Breast epithelium (tissue), 4 donors: ENCODE data around the gene CAMKK2. TPM values are rescaled to one million over a fixed set of nuclear protein-coding genes. Genes with fewer than 3 reads are reported as not detected.
A peak's percentile ranks its signal among the peaks of the same experiment; 100 is the strongest.

Experiments used
- DNase-seq, 2 donors: peaks; one replicate each; pipeline ENCODE4 v3.0.0-alpha.2; 2019; ENCODE audit warnings: low spot score in 2 of 2
- H3K27ac ChIP-seq, 2 donors: fragments of 200-600 bp; sonication (generic) in 1 of 2; one replicate each; pipeline ENCODE4 v1.5.1; 2016 to 2019; ENCODE audit warnings: mild to moderate bottlenecking in 1 of 2
- H3K27me3 ChIP-seq, 2 donors: fragments of 200-600 bp; sonication (generic) in 1 of 2; one replicate each; pipeline versions ENCODE4 v1.5.1 to v1.6.0; 2017 to 2019; ENCODE audit warnings: control low read depth in 1 of 2, mild to moderate bottlenecking in 1 of 2
- H3K36me3 ChIP-seq: fragments of 200-600 bp; one replicate; pipeline ENCODE4 v1.5.1; 2019
- H3K4me1 ChIP-seq, 2 donors: fragments of 200-600 bp; sonication (generic); one replicate each; pipeline ENCODE4 v1.5.1; 2016 to 2019; ENCODE audit warnings: control low read depth in 1 of 2
- H3K4me3 ChIP-seq, 3 donors: fragments of 200-600 bp; sonication (generic); 1 replicate in 2 of 3; 2 replicates in 1 of 3; pipeline ENCODE4 v1.5.1; 2016 to 2019; ENCODE audit warnings: mild to moderate bottlenecking in 3 of 3, moderate library complexity in 2 of 3
- H3K9me3 ChIP-seq, 2 donors: fragments of 200-600 bp; sonication (generic) in 1 of 2; one replicate each; pipeline ENCODE4 v1.5.1; 2016 to 2019; ENCODE audit warnings: control low read depth in 1 of 2
- POLR2A ChIP-seq: fragments of 450-650 bp; IDR thresholded peaks from one replicate; pipeline ENCODE4 v1.6.1; 2016; ENCODE audit warnings: antibody characterized with exemption, mild to moderate bottlenecking, moderate library complexity
- POLR2AphosphoS5 ChIP-seq, 3 donors: sonication (generic); formaldehyde crosslinking; IDR thresholded peaks; one replicate each; pipeline ENCODE4 v1.6.1; 2017; ENCODE audit warnings: antibody characterized with exemption in 3 of 3
- intact Hi-C: fragments of 100-400 bp; cut with DNase I; formaldehyde crosslinking; loops from one replicate; pipeline ENCODE4 v1.15.1; 2023; ENCODE audit warnings: low total_unique reads
- total RNA-seq, 3 donors: library from RNA; depleted of rRNA; stranded (reverse); fragments of >200 nt; gene quantifications; one replicate each; pipeline ENCODE4 v1.1.0, GENCODE V29; 2016
- TF ChIP-seq, protein P1 (sequence below), 3 donors: fragments of 450-650 bp; IDR thresholded peaks; one replicate each; pipeline ENCODE4 v1.5.1; 2016 to 2017; ENCODE audit warnings: antibody characterized with exemption in 3 of 3, mild to moderate bottlenecking in 3 of 3, moderate library complexity in 3 of 3

The CAMKK2 gene
- 10 to 100 TPM; 27.4 to 32.0 (median 29.2) TPM for total RNA-seq

DNA sequence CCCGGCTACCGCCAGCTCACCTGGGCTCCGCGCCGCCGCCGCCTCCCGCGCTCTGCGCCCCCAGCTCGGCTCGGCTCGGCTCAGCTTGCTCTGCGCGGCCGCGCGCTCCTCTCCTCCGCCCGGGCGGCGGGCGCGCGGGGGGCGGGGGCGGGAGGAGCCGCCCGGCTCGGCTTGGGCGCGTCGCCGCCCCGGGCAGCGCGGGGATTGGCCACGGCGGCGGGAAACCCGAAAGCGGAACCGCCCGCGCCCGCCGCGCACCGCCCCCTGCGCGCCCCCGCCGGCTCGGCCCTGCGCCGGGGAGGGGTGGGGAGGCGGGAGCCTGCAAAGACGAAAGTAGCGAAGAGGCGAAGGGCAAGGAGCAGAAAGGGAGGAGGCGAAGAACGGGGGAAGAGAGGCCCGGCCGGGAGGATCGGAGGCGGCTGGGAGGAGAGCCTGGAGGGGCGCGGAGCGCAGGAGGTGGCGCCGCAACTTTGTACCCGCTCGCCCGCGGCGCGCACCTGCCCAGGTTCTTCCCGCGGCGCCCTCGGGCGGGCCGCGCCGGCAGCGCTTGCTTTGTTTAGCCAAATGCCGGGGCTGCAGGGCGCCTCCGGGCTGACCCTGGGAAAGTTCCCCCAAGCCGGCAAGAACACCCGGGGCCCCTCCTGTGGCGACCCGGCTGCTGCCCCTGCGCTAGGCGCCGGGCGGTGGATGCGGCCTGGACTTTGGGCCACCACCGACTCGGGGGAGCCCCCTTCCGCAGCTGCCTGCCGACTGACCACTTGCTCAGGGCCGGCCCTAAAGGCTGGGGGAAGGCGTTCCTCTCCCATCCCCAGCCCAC is at the start of gene CAMKK2:
TSS of gene CAMKK2 (minus strand) at position 92 of the 817 bp plus-strand sequence. CDS start 22,183 bp downstream, outside the sequence.
- H3K27ac ChIP-seq, result peak within 1 kb of the TSS; percentile 83 to 94

DNA sequence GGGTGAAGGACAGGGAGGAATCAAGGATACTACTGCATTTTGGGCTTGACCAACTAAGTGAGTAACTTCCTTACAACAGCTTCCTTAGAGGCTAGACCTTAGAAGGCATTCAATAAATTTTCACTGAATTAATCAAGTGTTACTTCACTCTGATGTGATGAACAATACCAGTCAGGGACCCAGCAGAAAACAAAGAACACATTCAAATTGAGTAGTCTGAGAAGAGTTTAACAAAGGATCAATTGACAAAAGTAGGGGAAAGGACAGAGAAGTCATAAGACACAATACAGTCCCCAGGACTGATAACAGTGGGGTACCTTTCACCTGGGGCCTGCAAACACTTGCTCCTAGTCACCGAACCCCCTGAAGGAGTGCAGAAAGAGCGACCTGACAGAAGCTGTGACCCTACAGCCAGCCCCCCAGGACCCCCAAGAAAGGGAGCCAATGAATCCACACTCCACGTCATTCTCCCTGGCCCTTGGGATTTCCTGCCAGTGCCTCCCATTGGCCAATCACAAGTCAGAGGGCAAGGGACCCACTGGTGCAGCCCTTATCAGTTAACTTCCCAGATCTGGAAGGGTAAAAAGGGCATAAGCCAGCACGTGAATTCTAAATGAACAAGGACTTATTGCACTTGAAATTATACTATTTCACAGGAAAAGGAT is 48.8 kb upstream of the CAMKK2 start:
- H3K27ac ChIP-seq, result peak overlapping the region; percentile 64 to 66
- intact Hi-C loops, result no loop called here
- H3K4me1 ChIP-seq, result no peaks in the 10 kb centered on the region
- H3K36me3 ChIP-seq, result peaks cover 10% of the 10 kb centered on the region
- no peaks in the 10 kb centered on the region for H3K27me3 ChIP-seq
- DNase-seq, result no peak
- H3K4me3 ChIP-seq, result no peak overlapping the region
- no peak for TF ChIP-seq POLR2A
- TF ChIP-seq, protein P1, sequence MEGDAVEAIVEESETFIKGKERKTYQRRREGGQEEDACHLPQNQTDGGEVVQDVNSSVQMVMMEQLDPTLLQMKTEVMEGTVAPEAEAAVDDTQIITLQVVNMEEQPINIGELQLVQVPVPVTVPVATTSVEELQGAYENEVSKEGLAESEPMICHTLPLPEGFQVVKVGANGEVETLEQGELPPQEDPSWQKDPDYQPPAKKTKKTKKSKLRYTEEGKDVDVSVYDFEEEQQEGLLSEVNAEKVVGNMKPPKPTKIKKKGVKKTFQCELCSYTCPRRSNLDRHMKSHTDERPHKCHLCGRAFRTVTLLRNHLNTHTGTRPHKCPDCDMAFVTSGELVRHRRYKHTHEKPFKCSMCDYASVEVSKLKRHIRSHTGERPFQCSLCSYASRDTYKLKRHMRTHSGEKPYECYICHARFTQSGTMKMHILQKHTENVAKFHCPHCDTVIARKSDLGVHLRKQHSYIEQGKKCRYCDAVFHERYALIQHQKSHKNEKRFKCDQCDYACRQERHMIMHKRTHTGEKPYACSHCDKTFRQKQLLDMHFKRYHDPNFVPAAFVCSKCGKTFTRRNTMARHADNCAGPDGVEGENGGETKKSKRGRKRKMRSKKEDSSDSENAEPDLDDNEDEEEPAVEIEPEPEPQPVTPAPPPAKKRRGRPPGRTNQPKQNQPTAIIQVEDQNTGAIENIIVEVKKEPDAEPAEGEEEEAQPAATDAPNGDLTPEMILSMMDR (IDR thresholded peaks at IDR 0.05), result no peak
- TF ChIP-seq POLR2AphosphoS5 (IDR thresholded peaks at IDR 0.05), result no peak
- no peaks in the 10 kb centered on the region for H3K9me3 ChIP-seq

More for the DNA sequence above, at the start of gene CAMKK2:
- Histone ChIP-seq H3K27me3 (no peaks in the 10 kb centered on the region), H3K4me3 (peak within 1 kb of the TSS; percentile 96 to 99 (median 97)), H3K36me3 (no peaks in the 10 kb centered on the region), H3K9me3 (no peaks in the 10 kb centered on the region), H3K4me1 (peaks cover 4 to 8% of the 10 kb centered on the region in 2 donors)
- intact Hi-C loops, result no loop called here
- DNase-seq, result peak; percentile 63 to 73
- TF ChIP-seq POLR2AphosphoS5 (IDR thresholded peaks at IDR 0.05) (peak in 2 of 3 donors; percentile 20 to 44), POLR2A (no peak)

DNA sequence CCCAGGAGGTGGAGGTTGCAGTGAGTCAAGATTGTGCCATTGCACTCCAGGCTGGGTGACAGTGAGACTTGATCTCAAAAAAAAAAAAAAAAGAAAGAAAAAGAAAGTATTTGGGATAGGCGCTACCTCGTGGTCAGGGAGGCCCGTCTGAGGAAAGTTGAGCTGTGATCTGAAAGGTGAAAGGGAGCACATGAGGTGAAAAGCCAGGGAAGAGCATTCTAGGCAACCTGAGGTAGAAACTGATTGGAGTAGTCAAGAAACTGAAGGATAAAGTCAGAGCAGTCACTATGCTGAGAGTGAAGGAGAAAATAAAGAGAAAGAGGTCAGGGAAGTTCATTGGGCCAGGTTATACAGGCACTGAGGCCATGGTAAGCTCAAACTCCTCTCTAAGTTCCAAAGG is 48.0 kb upstream of the CAMKK2 start:
- no peaks in the 10 kb centered on the region for H3K9me3 ChIP-seq
- no peaks in the 10 kb centered on the region for H3K4me1 ChIP-seq
- TF ChIP-seq POLR2A (no peak), POLR2AphosphoS5 (IDR thresholded peaks at IDR 0.05) (no peak)
- TF ChIP-seq, protein P1 (IDR thresholded peaks at IDR 0.05), result no peak
- DNase-seq, result no peak
- H3K4me3 ChIP-seq, result no peak overlapping the region
- H3K27me3 ChIP-seq, result no peaks in the 10 kb centered on the region
- intact Hi-C loops, result no loop called here
- peak overlapping the region; percentile 41 to 55 for H3K27ac ChIP-seq
- peaks cover 10% of the 10 kb centered on the region for H3K36me3 ChIP-seq

DNA sequence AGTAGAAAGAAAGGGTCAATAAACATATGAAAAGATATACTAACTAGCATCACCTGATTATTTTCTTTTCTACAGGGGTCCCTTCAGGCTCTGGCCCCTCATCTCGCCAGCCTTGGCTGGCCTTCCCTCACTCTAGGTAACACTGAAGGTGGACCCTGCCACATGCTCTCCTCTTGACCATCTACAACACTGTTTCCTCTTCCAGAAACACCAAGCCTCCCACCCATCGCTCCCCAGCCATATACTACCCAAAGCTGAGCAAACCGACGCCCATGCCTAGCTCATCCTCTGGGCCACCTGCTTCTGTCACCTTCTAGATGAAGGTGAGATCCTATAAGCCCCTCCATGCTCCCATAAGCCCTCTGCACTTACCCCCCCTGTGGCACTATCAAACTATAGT is 40.9 kb upstream of the CAMKK2 start:
- intact Hi-C loops, result loop anchor here (10.0 kb wide), 1 partner anchor 97 kb away; no protein-coding TSS in a partner anchor
- no peaks in the 10 kb centered on the region for H3K9me3 ChIP-seq
- no peak overlapping the region for H3K27ac ChIP-seq
- H3K27me3 ChIP-seq, result no peaks in the 10 kb centered on the region
- no peaks in the 10 kb centered on the region for H3K36me3 ChIP-seq
- H3K4me3 ChIP-seq, result no peak overlapping the region
- TF ChIP-seq, protein P1 (IDR thresholded peaks at IDR 0.05), result no peak
- TF ChIP-seq POLR2A (no peak), POLR2AphosphoS5 (IDR thresholded peaks at IDR 0.05) (no peak)
- peaks cover 0 to 5% of the 10 kb centered on the region in 2 donors for H3K4me1 ChIP-seq
- no peak for DNase-seq

DNA sequence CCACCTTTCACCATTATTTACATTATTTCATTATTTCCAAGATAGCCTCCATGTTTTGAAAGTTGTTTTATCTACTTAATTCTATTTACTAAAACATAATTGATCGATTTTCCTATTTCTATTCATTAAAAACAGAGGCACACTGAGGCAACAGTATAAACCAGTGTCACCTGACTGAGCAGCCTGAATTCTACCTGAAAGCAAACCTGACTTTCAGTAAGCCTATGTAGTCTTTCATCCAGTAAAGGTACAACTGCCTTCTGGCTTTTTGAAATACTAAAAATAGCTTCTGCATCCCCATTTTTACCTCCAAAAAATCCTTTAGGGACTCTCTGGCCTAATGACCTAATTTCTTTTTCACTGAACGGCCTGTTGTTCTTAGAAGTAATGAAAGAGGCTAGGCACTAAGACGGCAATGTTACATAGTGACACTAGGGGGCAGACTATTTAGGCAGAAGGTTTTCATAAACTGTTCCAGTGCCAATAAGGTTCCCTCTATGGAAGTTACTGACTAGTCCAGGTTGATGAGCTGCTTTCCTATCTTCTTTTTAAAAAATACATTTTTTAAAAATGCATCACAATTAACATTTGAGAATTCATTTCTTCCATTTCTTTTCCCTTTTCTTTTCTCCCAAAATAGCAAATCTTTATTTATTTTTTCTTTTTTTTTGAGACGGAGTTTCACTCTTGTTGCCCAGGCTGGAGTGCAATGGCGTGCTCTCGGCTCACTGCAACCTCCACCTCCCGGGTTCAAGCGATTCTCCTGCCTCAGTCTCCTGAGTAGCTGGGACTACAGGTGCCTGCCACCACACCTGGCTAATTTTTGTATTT is 38.2 kb upstream of the CAMKK2 start:
- H3K36me3 ChIP-seq, result peaks cover 11% of the 10 kb centered on the region
- intact Hi-C loops, result loop anchor here (10.0 kb wide), 1 partner anchor 100 kb away; no protein-coding TSS in a partner anchor

More for the DNA sequence above, 38.2 kb upstream of the CAMKK2 start:
- H3K27me3 ChIP-seq, result no peaks in the 10 kb centered on the region
- no peak overlapping the region for H3K27ac ChIP-seq
- TF ChIP-seq, protein P1 (IDR thresholded peaks at IDR 0.05), result peak; percentile 55 to 90 (median 82)
- TF ChIP-seq POLR2AphosphoS5 (IDR thresholded peaks at IDR 0.05) (no peak), POLR2A (no peak)
- no peak overlapping the region for H3K4me3 ChIP-seq
- H3K4me1 ChIP-seq, result peaks cover 0 to 5% of the 10 kb centered on the region in 2 donors
- no peak for DNase-seq
- no peaks in the 10 kb centered on the region for H3K9me3 ChIP-seq
